SK-N-MC (cell line): Measurements from ENCODE around the gene TBX2.

Experiments
- DNase-seq: peaks from one replicate; pipeline ENCODE4 v3.0.0-alpha.2; 2011; ENCODE audit warnings: low read depth, low spot score
- H3K27ac ChIP-seq: fragments of 200-600 bp; sonication (generic); 2 replicates; pipeline ENCODE4 v1.5.1; 2016; ENCODE audit warnings: mixed run types
- H3K36me3 ChIP-seq: fragments of 200-600 bp; sonication (generic); 2 replicates; pipeline ENCODE4 v1.6.1; 2017; ENCODE audit warnings: antibody characterized with exemption, low read length, mixed read lengths; ENCODE audit not compliant: insufficient read depth
- H3K4me3 ChIP-seq: fragments of 200-600 bp; sonication (generic); 2 replicates; pipeline ENCODE4 v1.5.1; 2016
- H3K9ac ChIP-seq: fragments of 200-600 bp; sonication (generic); 2 replicates; pipeline ENCODE4 v1.8.0; 2017; ENCODE audit warnings: mixed run types, mixed read lengths; ENCODE audit not compliant: insufficient read length
- H3K9me3 ChIP-seq: fragments of 200-600 bp; sonication (generic); 2 replicates; pipeline ENCODE4 v1.6.1; 2017; ENCODE audit warnings: low read depth, mild to moderate bottlenecking, antibody characterized with exemption, low read length, moderate library complexity, mixed read lengths
- EZH2 ChIP-seq: fragments of 200-600 bp; sonication (generic); IDR thresholded peaks from one replicate; pipeline ENCODE4 v1.6.1; 2017; ENCODE audit warnings: antibody characterized with exemption
- FOXP2 ChIP-seq: optimal IDR thresholded peaks from 2 replicates; pipeline ENCODE3; 2011; ENCODE audit warnings: mild to moderate bottlenecking, moderate library complexity; ENCODE audit not compliant: insufficient read depth; ENCODE audit errors: extremely low read length, control extremely low read depth
- POLR2AphosphoS5 ChIP-seq: IDR thresholded peaks from 2 replicates; pipeline ENCODE4 v1.6.1; 2012; ENCODE audit warnings: mild to moderate bottlenecking, low read depth, low read length, borderline replicate concordance

Gene TBX2

DNA sequence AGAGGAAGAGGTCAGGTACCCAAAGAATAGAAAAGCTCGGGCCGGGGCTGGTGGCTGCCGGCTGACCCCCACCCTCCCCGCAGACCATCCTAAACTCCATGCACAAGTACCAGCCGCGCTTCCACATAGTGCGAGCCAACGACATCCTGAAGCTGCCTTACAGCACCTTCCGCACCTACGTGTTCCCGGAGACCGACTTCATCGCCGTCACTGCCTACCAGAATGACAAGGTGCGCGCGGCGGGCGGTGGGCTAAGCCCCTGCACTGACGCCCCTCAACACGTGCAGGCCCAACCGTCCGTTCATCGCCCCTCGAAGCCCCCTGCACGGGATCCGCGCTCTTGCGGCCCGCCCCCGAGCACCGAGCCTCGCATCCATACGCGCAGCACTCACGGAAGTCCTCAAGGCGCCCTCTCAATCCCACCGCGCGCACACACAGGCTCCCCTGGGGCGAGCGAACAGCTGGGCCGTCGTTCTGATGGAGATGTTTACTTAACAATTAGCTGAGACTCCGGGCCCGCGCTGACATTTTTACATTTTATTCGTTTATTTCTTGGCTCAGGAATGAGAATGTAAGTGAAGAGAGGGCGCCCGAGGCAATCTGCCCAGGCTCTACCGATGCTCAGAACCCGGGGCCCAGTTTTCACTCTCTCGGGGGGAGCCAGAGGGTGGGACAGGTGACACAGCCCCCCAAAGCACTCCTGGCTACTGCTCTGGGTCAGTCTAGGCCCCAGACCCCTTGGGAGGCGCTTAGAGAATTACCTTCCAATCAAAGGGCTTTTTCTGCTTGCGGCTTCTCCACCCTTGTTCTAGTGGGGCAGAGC, 3.5 kb downstream of the TBX2 start:
- DNase-seq = no peak
- Histone ChIP-seq H3K9me3 (no peaks in the 10 kb centered on the region), H3K36me3 (no peaks in the 10 kb centered on the region), H3K27ac (no peak overlapping the region), H3K4me3 (peak overlapping the region; percentile 55), H3K9ac (no peak overlapping the region)
- no peak for TF ChIP-seq EZH2
- TF ChIP-seq POLR2AphosphoS5 = no peak
- no peak for TF ChIP-seq FOXP2

DNA sequence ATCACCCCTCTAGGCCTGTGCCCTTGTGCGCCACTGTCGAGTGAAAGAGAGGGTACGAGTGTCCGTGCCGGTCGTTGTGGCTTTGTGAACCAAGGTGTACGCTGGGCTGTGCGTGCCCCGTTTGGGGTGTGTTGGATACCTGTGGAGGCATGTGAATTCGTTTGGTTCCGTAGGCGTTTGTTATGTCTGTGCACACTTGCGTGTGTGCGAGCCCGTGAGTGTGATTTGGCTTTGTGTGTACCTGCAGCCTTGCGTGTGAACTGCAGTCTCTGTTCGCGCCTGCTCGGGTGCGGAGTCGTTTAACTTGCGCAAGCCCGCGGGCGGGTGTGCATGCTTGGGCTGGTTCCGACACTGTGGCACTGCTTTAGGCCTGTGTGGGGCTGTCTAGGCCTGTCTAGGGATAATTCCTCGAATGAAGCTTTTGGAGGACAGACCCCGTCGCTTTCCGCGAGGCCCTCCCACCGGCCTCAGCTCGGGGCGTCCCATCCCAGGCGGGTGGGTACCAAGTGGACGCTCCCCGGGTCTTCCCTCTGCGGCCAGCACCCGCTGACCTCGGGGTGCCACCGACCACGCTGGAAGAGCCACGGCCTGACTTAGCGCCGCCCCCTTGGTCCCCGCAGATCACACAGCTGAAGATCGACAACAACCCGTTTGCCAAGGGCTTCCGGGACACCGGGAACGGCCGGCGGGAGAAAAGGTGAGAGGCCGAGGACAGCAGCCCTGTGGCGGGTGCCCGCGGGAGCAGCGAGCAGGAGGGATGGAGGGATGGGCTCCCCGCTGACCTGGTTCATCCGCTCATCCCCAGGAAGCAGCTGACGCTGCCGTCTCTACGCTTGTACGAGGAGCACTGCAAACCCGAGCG, 4.4 kb downstream of the TBX2 start:
- H3K9me3 ChIP-seq = no peaks in the 10 kb centered on the region
- no peak overlapping the region for H3K9ac ChIP-seq
- TF ChIP-seq EZH2 (no peak), FOXP2 (no peak), POLR2AphosphoS5 (no peak)
- H3K27ac ChIP-seq = no peak overlapping the region
- no peak overlapping the region for H3K4me3 ChIP-seq
- DNase-seq = no peak
- H3K36me3 ChIP-seq = no peaks in the 10 kb centered on the region

DNA sequence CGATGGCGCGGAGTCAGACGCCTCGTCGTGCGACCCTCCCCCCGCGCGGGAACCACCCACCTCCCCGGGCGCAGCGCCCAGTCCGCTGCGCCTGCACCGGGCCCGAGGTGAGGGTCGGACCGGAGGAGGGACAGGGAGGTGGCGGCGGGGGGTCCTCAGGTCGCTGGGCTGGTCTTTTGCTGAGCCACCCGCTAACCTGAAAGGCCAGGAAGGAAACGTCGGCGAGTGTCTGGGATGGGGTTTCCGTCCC, 4.9 kb downstream of the TBX2 start:
- DNase-seq = no peak
- no peak overlapping the region for H3K9ac ChIP-seq
- no peak overlapping the region for H3K27ac ChIP-seq
- H3K4me3 ChIP-seq = no peak overlapping the region
- no peak for TF ChIP-seq EZH2
- TF ChIP-seq POLR2AphosphoS5 = no peak
- TF ChIP-seq FOXP2 = no peak
- no peaks in the 10 kb centered on the region for H3K9me3 ChIP-seq
- no peaks in the 10 kb centered on the region for H3K36me3 ChIP-seq

DNA sequence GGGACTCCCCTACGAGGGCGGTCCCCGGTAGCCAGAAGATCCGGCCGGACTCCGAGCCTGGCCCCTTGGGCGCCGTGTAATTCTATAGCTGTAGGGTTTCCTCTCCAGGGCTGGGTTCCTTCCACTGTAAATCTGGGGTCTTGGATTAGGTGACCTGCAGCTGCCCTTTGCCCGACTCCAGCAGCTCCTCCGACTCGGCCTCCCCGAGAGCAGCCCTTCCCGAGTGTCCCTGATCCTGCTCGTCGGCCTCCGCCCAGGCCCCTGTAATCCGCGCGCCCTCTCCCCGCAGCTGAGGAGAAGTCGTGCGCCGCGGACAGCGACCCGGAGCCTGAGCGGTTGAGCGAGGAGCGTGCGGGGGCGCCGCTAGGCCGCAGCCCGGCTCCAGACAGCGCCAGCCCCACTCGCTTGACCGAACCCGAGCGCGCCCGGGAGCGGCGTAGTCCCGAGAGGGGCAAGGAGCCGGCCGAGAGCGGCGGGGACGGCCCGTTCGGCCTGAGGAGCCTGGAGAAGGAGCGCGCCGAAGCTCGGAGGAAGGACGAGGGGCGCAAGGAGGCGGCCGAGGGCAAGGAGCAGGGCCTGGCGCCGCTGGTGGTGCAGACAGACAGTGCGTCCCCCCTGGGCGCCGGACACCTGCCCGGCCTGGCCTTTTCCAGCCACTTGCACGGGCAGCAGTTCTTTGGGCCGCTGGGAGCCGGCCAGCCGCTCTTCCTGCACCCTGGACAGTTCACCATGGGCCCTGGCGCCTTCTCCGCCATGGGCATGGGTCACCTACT, 5.5 kb downstream of the TBX2 start:
- Histone ChIP-seq H3K4me3 (no peak overlapping the region), H3K36me3 (no peaks in the 10 kb centered on the region), H3K9me3 (no peaks in the 10 kb centered on the region), H3K9ac (no peak overlapping the region), H3K27ac (no peak overlapping the region)
- TF ChIP-seq EZH2 (no peak), FOXP2 (no peak), POLR2AphosphoS5 (no peak)
- DNase-seq = no peak

DNA sequence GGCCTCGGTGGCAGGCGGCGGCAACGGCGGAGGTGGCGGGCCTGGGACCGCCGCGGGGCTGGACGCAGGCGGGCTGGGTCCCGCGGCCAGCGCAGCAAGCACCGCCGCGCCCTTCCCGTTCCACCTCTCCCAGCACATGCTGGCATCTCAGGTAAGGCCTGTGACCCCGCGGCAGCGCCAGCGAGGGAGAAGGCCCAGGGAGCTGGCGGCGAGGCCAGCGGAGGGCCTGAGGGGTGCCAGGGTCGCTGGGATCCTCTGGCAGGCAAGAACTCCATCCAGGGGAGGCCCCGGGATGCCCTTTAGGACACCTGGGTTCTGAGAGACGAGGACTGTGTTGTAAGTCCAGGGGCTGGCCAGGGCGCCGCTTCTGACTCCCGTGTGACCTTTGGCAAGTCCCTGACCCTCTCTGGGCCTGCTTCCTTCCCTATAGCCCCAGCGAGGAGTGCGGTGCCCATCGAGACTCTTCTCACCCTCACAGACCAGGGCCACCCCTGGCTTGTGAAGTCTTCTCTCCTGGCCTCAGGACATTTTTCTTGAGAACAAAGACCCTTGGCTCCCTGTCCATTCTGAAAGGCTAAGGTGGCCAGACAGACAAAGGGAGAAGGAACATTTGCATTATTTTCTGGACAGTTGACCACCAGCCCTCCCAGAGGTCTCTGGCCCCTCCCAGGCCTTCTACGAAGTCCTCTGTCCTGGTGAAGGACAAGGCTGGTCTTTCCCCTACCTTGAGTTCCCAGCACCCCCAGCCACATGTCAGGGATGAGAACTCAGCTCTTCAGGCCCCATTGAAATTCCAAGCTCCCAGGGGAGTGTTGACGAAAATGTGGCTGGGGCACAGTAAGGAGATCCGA, 6.3 kb downstream of the TBX2 start:
- Histone ChIP-seq H3K27ac (no peak overlapping the region), H3K4me3 (no peak overlapping the region), H3K9me3 (no peaks in the 10 kb centered on the region), H3K36me3 (no peaks in the 10 kb centered on the region), H3K9ac (no peak overlapping the region)
- no peak for TF ChIP-seq EZH2
- no peak for TF ChIP-seq FOXP2
- no peak for TF ChIP-seq POLR2AphosphoS5
- DNase-seq = no peak

DNA sequence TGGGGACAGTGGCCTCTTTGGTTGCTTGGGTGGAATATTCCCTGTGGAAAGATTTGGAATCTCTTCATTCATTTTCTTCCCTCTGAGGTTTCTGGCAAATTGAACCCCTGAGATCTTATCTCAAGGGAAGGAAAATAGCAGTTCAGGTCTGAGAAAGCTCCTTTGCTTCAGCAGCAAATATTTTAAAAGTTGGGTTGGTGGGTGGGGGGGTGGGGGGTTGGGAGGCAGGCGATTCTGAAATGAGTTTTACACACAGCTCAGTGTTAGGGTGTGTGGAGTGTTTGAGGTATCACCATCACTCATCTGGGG, 6.8 kb downstream of the TBX2 start:
- no peak overlapping the region for H3K9ac ChIP-seq
- no peaks in the 10 kb centered on the region for H3K9me3 ChIP-seq
- H3K4me3 ChIP-seq = no peak overlapping the region
- TF ChIP-seq POLR2AphosphoS5 = no peak
- TF ChIP-seq EZH2 = no peak
- TF ChIP-seq FOXP2 = no peak
- DNase-seq = no peak
- H3K27ac ChIP-seq = no peak overlapping the region
- H3K36me3 ChIP-seq = no peaks in the 10 kb centered on the region

DNA sequence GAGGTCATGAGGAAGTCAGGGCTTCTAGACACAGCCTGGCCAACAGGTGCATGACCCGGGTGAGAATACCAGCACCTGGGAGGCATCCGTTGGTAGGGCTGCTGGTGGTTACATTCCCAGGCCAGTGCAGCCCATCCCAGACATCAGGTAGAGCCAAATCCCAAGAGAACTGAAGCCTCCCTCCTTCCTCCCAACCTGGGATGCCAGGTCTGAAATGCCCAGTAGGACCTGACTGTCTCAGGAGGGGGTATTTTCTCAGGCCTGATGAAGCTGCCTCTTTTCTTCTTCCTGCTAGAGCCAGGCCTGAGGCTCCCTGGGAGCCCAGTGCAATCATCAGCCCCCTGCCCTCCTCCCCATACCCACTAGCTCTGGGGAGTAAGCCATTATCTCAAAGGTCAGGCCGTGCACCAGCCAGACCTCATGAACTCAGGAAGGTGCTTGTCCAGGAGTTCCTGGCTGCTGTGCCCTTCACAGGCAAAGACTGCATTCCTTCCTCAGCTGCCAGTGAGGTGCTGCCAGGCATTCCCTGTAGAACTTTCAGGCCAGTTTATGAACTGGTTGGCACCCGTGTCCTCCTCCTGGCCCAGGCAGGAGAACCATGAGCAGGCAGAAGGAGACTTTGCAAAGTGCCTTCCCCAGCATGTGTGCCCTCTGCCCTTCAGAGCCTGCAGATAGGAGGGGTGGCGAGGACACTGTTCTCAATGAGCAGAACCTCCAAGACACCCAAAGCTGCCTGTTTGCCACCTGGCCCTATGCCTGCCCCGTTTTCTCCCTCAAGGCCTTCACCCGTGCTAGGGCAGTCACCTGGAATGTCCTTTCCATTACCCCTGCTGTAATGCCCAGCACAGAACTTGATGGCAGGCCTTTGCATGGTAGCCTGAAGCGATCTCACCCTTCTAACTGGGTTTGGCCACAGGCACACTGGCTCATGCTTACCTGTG, 7.6 kb downstream of the TBX2 start:
- DNase-seq = no peak
- H3K4me3 ChIP-seq = no peak overlapping the region
- TF ChIP-seq EZH2 (no peak), FOXP2 (no peak), POLR2AphosphoS5 (no peak)
- H3K36me3 ChIP-seq = no peaks in the 10 kb centered on the region
- H3K9me3 ChIP-seq = no peaks in the 10 kb centered on the region
- no peak overlapping the region for H3K27ac ChIP-seq
- H3K9ac ChIP-seq = no peak overlapping the region
